Superior temporal gyrus (tissue), 1 donor: ENCODE results near the gene GATAD2A.

Experiments used
- DNase-seq: peaks from one replicate; pipeline ENCODE4 v3.0.0-alpha.2; 2016; ENCODE audit errors: extremely low spot score

Gene GATAD2A

GRCh38 chr19:19489804-19490204 lies 84.3 kb downstream of the GATAD2A start:
- DNase-seq = no peak

- DNase-seq = peak; percentile 92
These were observed 84.9 kb downstream of the GATAD2A start for GRCh38 chr19:19490214-19490968.

GRCh38 chr19:19491321-19492025 lies 86.0 kb downstream of the GATAD2A start:
- DNase-seq = no peak

GRCh38 chr19:19492026-19492610 lies 86.6 kb downstream of the GATAD2A start:
- DNase-seq = no peak

- no peak for DNase-seq
These were observed 88.5 kb downstream of the GATAD2A start for GRCh38 chr19:19493841-19494546.

- no peak for DNase-seq
These were observed 90.4 kb downstream of the GATAD2A start for GRCh38 chr19:19495614-19496603.

GRCh38 chr19:19498255-19498991 lies 92.9 kb downstream of the GATAD2A start:
- DNase-seq = no peak

- no peak for DNase-seq
These were observed 94.0 kb downstream of the GATAD2A start for GRCh38 chr19:19499272-19499995.

GRCh38 chr19:19500975-19501644 lies 95.6 kb downstream of the GATAD2A start:
- no peak for DNase-seq

- no peak for DNase-seq
These were observed 96.3 kb downstream of the GATAD2A start for GRCh38 chr19:19501798-19502197.

GRCh38 chr19:19502281-19502680 lies 96.8 kb downstream of the GATAD2A start:
- DNase-seq = no peak

- DNase-seq = no peak
These were observed 97.5 kb downstream of the GATAD2A start for GRCh38 chr19:19502808-19503602.

- no peak for DNase-seq
These were observed 99.5 kb downstream of the GATAD2A start for GRCh38 chr19:19504754-19505668.

GRCh38 chr19:19505669-19506326 lies 100.3 kb downstream of the GATAD2A start:
- DNase-seq = no peak

GRCh38 chr19:19506592-19506991 lies 101.1 kb downstream of the GATAD2A start:
- peak; percentile 35 for DNase-seq

- no peak for DNase-seq
These were observed 101.9 kb downstream of the GATAD2A start for GRCh38 chr19:19507354-19507753.

GRCh38 chr19:19508217-19508616 lies 102.7 kb downstream of the GATAD2A start:
- no peak for DNase-seq
